Measurements from ENCODE around the gene HPDL. TPM values are rescaled to one million over a fixed set of nuclear protein-coding genes. Genes with fewer than 3 reads are reported as not detected.

HPDL gene
- total and polyA plus RNA-seq, 2 of the 8 experiments (the other 6 are each of a cell fraction or from before 2014, with no cell fraction given), result 58.5 to 62.7 TPM

GRCh38 chr1:45329445-45329844, 2.8 kb downstream of the HPDL start:
- Histone ChIP-seq H4K5ac (ENCODE audit: insufficient read length, low read depth, low read length) (no peak overlapping the region), H2BK5ac (ENCODE audit: low read depth, low read length) (peak overlapping the region; percentile 40), H3K9me3 (ENCODE audit: insufficient read depth in 2 of 2, low read depth in 1 of 2, low read length in 1 of 2) (no peaks in the 10 kb centered on the region), H4K91ac (replicated peaks; ENCODE audit: insufficient read length, low read length) (no peak overlapping the region), H3K14ac (ENCODE audit: insufficient read length) (no peak overlapping the region), H3K4ac (replicated peaks; ENCODE audit: insufficient read length, low read depth, low read length) (no peak overlapping the region), H3K4me3 (ENCODE audit: extremely low read depth in 1 of 4, insufficient read depth in 2 of 4, low read depth in 3 of 4, low read length in 4 of 4) (peak overlapping the region in 3 of 4 experiments; percentile 11 to 67 (median 61); a peak in 4 of 8 replicates), H2BK12ac (ENCODE audit: low read depth, low read length) (no peak overlapping the region; the same call in 1 of the 2 replicates), H3K18ac (ENCODE audit: extremely low read depth, low read length) (peak overlapping the region; percentile 72; the same call in 1 of the 2 replicates), H3K79me1 (ENCODE audit: low read depth, low read length) (peaks cover 5% of the 10 kb centered on the region; the same call in 1 of the 2 replicates), H3K56ac (replicated peaks; ENCODE audit: insufficient read length, low read depth, low read length) (no peak overlapping the region), H2BK15ac (ENCODE audit: low read length) (0 out of 2 replicates have a peak overlapping the region, but pooled peaks have one; percentile 5), H4K8ac (ENCODE audit: extremely low read depth, insufficient read depth, low read length) (no peak overlapping the region), H2BK120ac (replicated peaks; ENCODE audit: low read depth, low read length) (no peak overlapping the region), H3K9ac (replicated peaks in 1 of 4; ENCODE audit: extremely low read depth in 1 of 4, low read depth in 3 of 4, low read length in 3 of 4) (peak overlapping the region in 1 of 4 experiments; percentile 4; a peak in 1 of 7 replicates), H3K27me3 (replicated peaks in 1 of 4; ENCODE audit: control insufficient read depth in 3 of 4, extremely low read depth in 1 of 4, insufficient read depth in 3 of 4, low read length in 3 of 4) (no peaks in the 10 kb centered on the region), H3K4me2 (ENCODE audit: insufficient read depth in 1 of 2, low read depth in 2 of 2, low read length in 2 of 2) (peak overlapping the region; percentile 71 to 89), H2BK20ac (ENCODE audit: low read length) (no peak overlapping the region), H3K27ac (ENCODE audit: low read depth, low read length) (peak overlapping the region; percentile 18; the same call in 1 of the 2 replicates), H3K23me2 (ENCODE audit: low read depth, low read length) (peaks cover 11% of the 10 kb centered on the region; the same call in 1 of the 2 replicates), H2AK5ac (ENCODE audit: low read depth, low read length) (no peak overlapping the region), H3K4me1 (replicated peaks in 1 of 4; ENCODE audit: control insufficient read depth in 3 of 4, insufficient read depth in 4 of 4, low read length in 3 of 4) (peaks cover 7 to 21% (median 12%) of the 10 kb centered on the region in 4 experiments; a peak in 6 of 7 replicates), H3K36me3 (ENCODE audit: control insufficient read depth in 2 of 4, insufficient read depth in 4 of 4, low read length in 3 of 4) (peaks cover 8 to 45% (median 25%) of the 10 kb centered on the region in 4 experiments; a peak in 5 of 8 replicates), H4K20me1 (replicated peaks in 1 of 2; ENCODE audit: control insufficient read depth in 1 of 2, insufficient read depth in 2 of 2, low read length in 2 of 2) (peaks cover 0 to 2% of the 10 kb centered on the region in 2 experiments), H3K23ac (ENCODE audit: insufficient read length) (no peak overlapping the region), H2AFZ (ENCODE audit: low read length) (no peak overlapping the region), H3K79me2 (ENCODE audit: control insufficient read depth in 1 of 2, insufficient read depth in 2 of 2, low read length in 2 of 2) (peaks cover 3 to 22% of the 10 kb centered on the region in 2 experiments; a peak in 3 of 4 replicates)
- peak in 1 of 2 experiments; percentile 46 for DNase-seq (ENCODE audit: low read depth in 1 of 2, low spot score in 2 of 2)
- ChIA-PET POLR2A (ENCODE audit: partially characterized antibody) (interaction anchor here (0.6 to 16.3 kb wide), 12 partner anchors 9 to 549 kb away, joined by 3 to 472 read pairs (median 9); partner anchors contain the start of genes CCDC163, HECTD3, MMACHC and MUTYH), CTCF (ENCODE audit: partially characterized antibody) (interaction anchor here (0.8 to 5.3 kb wide), 8 partner anchors 9 to 315 kb away, joined by 3 to 29 read pairs (median 4); partner anchors contain the start of genes MUTYH and TOE1)
- FAIRE-seq, result no peak
- 0 out of 2 replicates have a peak, but pooled peaks have one; percentile 27 for TF ChIP-seq TBP (IDR thresholded peaks at IDR 0.05; ENCODE audit: low read depth, low read length)
- TF ChIP-seq RBBP5 (IDR thresholded peaks at IDR 0.05; ENCODE audit: borderline replicate concordance, low read depth, low read length), result no peak
- TF ChIP-seq BACH1 (IDR thresholded peaks at IDR 0.05; ENCODE audit: low read length), result peak; percentile 62; the same call in 1 of the 2 replicates
- TF ChIP-seq POLR2AphosphoS5 (IDR thresholded peaks at IDR 0.05; ENCODE audit: low read depth, low read length), result no peak
- TF ChIP-seq YY1 (IDR thresholded peaks at IDR 0.05; ENCODE audit: low read depth, low read length), result no peak
- 0 out of 3 replicates have a peak, but pooled peaks of 1 of the 2 experiments have one; percentile 48 for TF ChIP-seq POLR2A (IDR thresholded peaks at IDR 0.05; ENCODE audit: control extremely low read depth in 1 of 2, low read depth in 2 of 2, low read length in 2 of 2)
- 0 out of 2 replicates have a peak, but pooled peaks have one; percentile 39 for TF ChIP-seq TEAD4 (IDR thresholded peaks at IDR 0.05; ENCODE audit: low read depth, low read length)
- WGBS, 2 experiments (ENCODE audit: extremely low coverage in 1 of 2, insufficient coverage in 1 of 2, insufficient read length in 1 of 2, insufficient replicate concordance in 2 of 2, low coverage in 1 of 2, low lambda C conversion rate in 2 of 2, missing lambda C conversion rate in 1 of 2), result 67% methylated on average over 4 of the region's 4 CpGs; no CpG with 5 or more reads in 1 of the 2 experiments

Measured in H1 (cell line).